T-cell (primary cell): ENCODE results near the gene DAO. TPM values are rescaled to one million over a fixed set of nuclear protein-coding genes. Genes with fewer than 3 reads are reported as not detected.

Experiments used
- ATAC-seq, 4 experiments: fragments of 200-7000 bp in 3 of 4; fragments of 150-1000 bp in 1 of 4; cut with Tn5 transposase; replicated peaks in 1 of 4; 1 replicate in 3 of 4; 2 replicates in 1 of 4; pipeline ENCODE4 v1.10.0; 2021; ENCODE audit warnings: moderate library complexity in 3 of 4, mild to moderate bottlenecking in 2 of 4, moderate number of reproducible peaks in 1 of 4
- CTCF ChIA-PET, 2 donors: fragments of 300-600 bp; sonication (Branson Sonifier 250); formaldehyde crosslinking; loops; one replicate each; lab custom pipeline; 2022; ENCODE audit warnings: antibody characterized with exemption in 2 of 2; lab: Charles Lee
- POLR2A ChIA-PET, 2 donors: fragments of 300-600 bp; sonication (Branson Sonifier 250); formaldehyde crosslinking; loops; one replicate each; lab custom pipeline; 2022; ENCODE audit warnings: antibody characterized with exemption in 2 of 2; lab: Charles Lee
- DNase-seq, 35 experiments: peaks; one replicate each; pipeline versions ENCODE4 v3.0.0 to v3.0.0-alpha.2; 2013 to 2023
- H3K27ac ChIP-seq: one replicate; pipeline ENCODE4 v1.5.1; 2013; ENCODE audit warnings: low read length
- H3K27me3 ChIP-seq, 2 experiments: replicated peaks in 1 of 2; 1 replicate in 1 of 2; 2 replicates in 1 of 2; pipeline versions ENCODE4 v1.6.1 to v1.7.0; 2013; ENCODE audit warnings: low read length in 1 of 2, mixed read lengths in 1 of 2; ENCODE audit not compliant: control insufficient read depth in 2 of 2, insufficient read depth in 2 of 2; ENCODE audit errors: extremely low read depth in 1 of 2
- H3K36me3 ChIP-seq, 2 donors: 1 replicate in 1 of 2; 2 replicates in 1 of 2; pipeline versions ENCODE4 v1.6.1 to v1.7.0; 2013; ENCODE audit warnings: low read length in 1 of 2; ENCODE audit not compliant: control insufficient read depth in 2 of 2, insufficient read depth in 1 of 2; ENCODE audit errors: extremely low read depth in 1 of 2
- H3K4me1 ChIP-seq, 2 experiments: 1 replicate in 1 of 2; 2 replicates in 1 of 2; pipeline versions ENCODE4 v1.6.1 to v1.7.0; 2013; ENCODE audit warnings: low read length in 2 of 2, mixed read lengths in 1 of 2; ENCODE audit not compliant: insufficient read depth in 2 of 2, control insufficient read depth in 1 of 2; ENCODE audit errors: extremely low read depth in 1 of 2
- H3K4me3 ChIP-seq, 2 donors: 1 replicate in 1 of 2; 2 replicates in 1 of 2; pipeline versions ENCODE4 v1.5.1 to v1.7.0; 2013; ENCODE audit warnings: mild to moderate bottlenecking in 2 of 2, low read length in 1 of 2, moderate library complexity in 1 of 2; ENCODE audit not compliant: control insufficient read depth in 1 of 2; ENCODE audit errors: extremely low read depth in 1 of 2
- H3K9me3 ChIP-seq: 2 replicates; pipeline ENCODE4 v1.7.0; 2013
- H3K27ac Mint-ChIP-seq, 2 donors: one replicate each; pipeline ENCODE4 v1.8.0; 2020 to 2021; ENCODE audit warnings: mild to moderate bottlenecking in 2 of 2, mixed read lengths in 2 of 2
- H3K27me3 Mint-ChIP-seq, 2 donors: one replicate each; pipeline ENCODE4 v1.8.0; 2021 to 2022; ENCODE audit warnings: mixed read lengths in 2 of 2
- H3K36me3 Mint-ChIP-seq: one replicate; pipeline ENCODE4 v1.8.0; 2021; ENCODE audit warnings: mixed read lengths
- H3K4me1 Mint-ChIP-seq, 3 donors: one replicate each; pipeline ENCODE4 v1.8.0; 2020 to 2022; ENCODE audit warnings: mixed read lengths in 3 of 3, mild to moderate bottlenecking in 1 of 3
- H3K4me3 Mint-ChIP-seq, 3 donors: one replicate each; pipeline ENCODE4 v1.8.0; 2020 to 2022; ENCODE audit warnings: mild to moderate bottlenecking in 3 of 3, mixed read lengths in 3 of 3, moderate library complexity in 3 of 3
- H3K9me3 Mint-ChIP-seq, 3 donors: one replicate each; pipeline ENCODE4 v1.8.0; 2020 to 2022; ENCODE audit warnings: mixed read lengths in 3 of 3
- WGBS: methylation state at CpG from one replicate; pipeline ENCODE4 v1.1.5; 2013; ENCODE audit warnings: missing lambda C conversion rate; ENCODE audit not compliant: insufficient coverage; 5-methylcytosine and 5-hydroxymethylcytosine counted together
- total RNA-seq, 35 experiments: library from RNA in 6 of 35; stranded (reverse) in 6 of 35; fragments of 120-200 nt in 1 of 35; gene quantifications; one replicate each; pipeline versions ENCODE4 v1.2.1 to v1.2.4 and lab custom pipeline; 2013 to 2026

DAO gene
- total RNA-seq, 5 donors from 2014 or later (not counting 1 experiment from before 2014, with no cell fraction given), result not detected

GRCh38 chr12:108914121-108914531 lies 34.2 kb downstream of the DAO start:
- Histone ChIP-seq H3K27ac (no peak overlapping the region), H3K9me3 (no peaks in the 10 kb centered on the region), H3K36me3 (no peaks in the 10 kb centered on the region), H3K4me3 (no peak overlapping the region), H3K4me1 (no peaks in the 10 kb centered on the region), H3K27me3 (peaks cover 0 to 16% of the 10 kb centered on the region in 2 experiments)
- H3K4me1 Mint-ChIP-seq, result peaks cover 0 to 6% (median 0%) of the 10 kb centered on the region in 3 donors
- no peaks in the 10 kb centered on the region for H3K9me3 Mint-ChIP-seq
- 21% methylated on average over 2 of the region's 4 CpGs for WGBS
- DNase-seq (no peak), ATAC-seq (no peak)
- POLR2A ChIA-PET, result no interaction called here
- CTCF ChIA-PET, result no interaction called here
- H3K27me3 Mint-ChIP-seq, result no peaks in the 10 kb centered on the region
- H3K36me3 Mint-ChIP-seq, result no peaks in the 10 kb centered on the region
- no peak overlapping the region for H3K27ac Mint-ChIP-seq
- no peak overlapping the region for H3K4me3 Mint-ChIP-seq

- Mint-ChIP-seq H3K27ac (no peak overlapping the region), H3K36me3 (no peaks in the 10 kb centered on the region), H3K4me3 (no peak overlapping the region), H3K27me3 (no peaks in the 10 kb centered on the region), H3K4me1 (peaks cover 0 to 6% (median 0%) of the 10 kb centered on the region in 3 donors), H3K9me3 (peaks cover 0 to 3% (median 0%) of the 10 kb centered on the region in 3 donors)
- CTCF ChIA-PET, result no interaction called here
- 86% methylated on average over 11 of the region's 15 CpGs for WGBS
- POLR2A ChIA-PET, result no interaction called here
- DNase-seq (no peak), ATAC-seq (no peak)
- Histone ChIP-seq H3K27ac (no peak overlapping the region), H3K4me1 (no peaks in the 10 kb centered on the region), H3K9me3 (no peaks in the 10 kb centered on the region), H3K27me3 (peaks cover 0 to 17% of the 10 kb centered on the region in 2 experiments), H3K36me3 (no peaks in the 10 kb centered on the region), H3K4me3 (no peak overlapping the region)
Observed at GRCh38 chr12:108915632-108916133, 35.8 kb downstream of the DAO start.

GRCh38 chr12:108916336-108916735 lies 36.4 kb downstream of the DAO start:
- H3K36me3 ChIP-seq, result no peaks in the 10 kb centered on the region
- H3K4me3 Mint-ChIP-seq, result no peak overlapping the region
- H3K27ac ChIP-seq, result no peak overlapping the region
- H3K36me3 Mint-ChIP-seq, result no peaks in the 10 kb centered on the region
- whole genome bisulfite sequencing, result 20% methylated on average over 1 of the region's 5 CpGs
- peaks cover 0 to 3% of the 10 kb centered on the region in 2 donors for H3K27me3 Mint-ChIP-seq
- H3K4me1 ChIP-seq, result no peaks in the 10 kb centered on the region
- H3K9me3 ChIP-seq, result no peaks in the 10 kb centered on the region
- peaks cover 0 to 17% of the 10 kb centered on the region in 2 experiments for H3K27me3 ChIP-seq
- H3K9me3 Mint-ChIP-seq, result peaks cover 0 to 3% (median 0%) of the 10 kb centered on the region in 3 donors
- DNase-seq, result no peak
- peaks cover 0 to 6% (median 0%) of the 10 kb centered on the region in 3 donors for H3K4me1 Mint-ChIP-seq
- ChIA-PET CTCF (interaction anchor here in 1 of 2 donors (0.6 kb wide), 1 partner anchor 42 kb away, joined by 3 read pairs; no protein-coding TSS in a partner anchor), POLR2A (no interaction called here)
- H3K4me3 ChIP-seq, result no peak overlapping the region
- no peak for ATAC-seq
- no peak overlapping the region for H3K27ac Mint-ChIP-seq

GRCh38 chr12:108918206-108918605 lies 38.3 kb downstream of the DAO start:
- ATAC-seq, result no peak
- Histone ChIP-seq H3K9me3 (no peaks in the 10 kb centered on the region), H3K36me3 (no peaks in the 10 kb centered on the region), H3K27ac (no peak overlapping the region), H3K4me3 (no peak overlapping the region), H3K27me3 (peaks cover 0 to 20% of the 10 kb centered on the region in 2 experiments), H3K4me1 (no peaks in the 10 kb centered on the region)
- H3K9me3 Mint-ChIP-seq, result peaks cover 0 to 3% (median 0%) of the 10 kb centered on the region in 3 donors
- no peak for DNase-seq
- H3K27me3 Mint-ChIP-seq, result peaks cover 0 to 4% of the 10 kb centered on the region in 2 donors
- H3K4me1 Mint-ChIP-seq, result peaks cover 0 to 6% (median 0%) of the 10 kb centered on the region in 3 donors
- H3K36me3 Mint-ChIP-seq, result no peaks in the 10 kb centered on the region
- ChIA-PET CTCF (interaction anchor here in 1 of 2 donors (0.5 kb wide), 1 partner anchor 54 kb away, joined by 3 read pairs; no protein-coding TSS in a partner anchor), POLR2A (no interaction called here)
- no CpG with 5 or more reads among the region's 2 CpGs for WGBS
- no peak overlapping the region for H3K4me3 Mint-ChIP-seq
- H3K27ac Mint-ChIP-seq, result no peak overlapping the region

- H3K36me3 Mint-ChIP-seq, result no peaks in the 10 kb centered on the region
- peaks cover 0 to 3% (median 3%) of the 10 kb centered on the region in 3 donors for H3K9me3 Mint-ChIP-seq
- Histone ChIP-seq H3K27me3 (peaks cover 0 to 18% of the 10 kb centered on the region in 2 experiments), H3K9me3 (no peaks in the 10 kb centered on the region), H3K4me3 (no peak overlapping the region), H3K36me3 (no peaks in the 10 kb centered on the region), H3K4me1 (no peaks in the 10 kb centered on the region), H3K27ac (no peak overlapping the region)
- ATAC-seq (no peak), DNase-seq (no peak)
- peaks cover 0 to 4% of the 10 kb centered on the region in 2 donors for H3K27me3 Mint-ChIP-seq
- POLR2A ChIA-PET, result no interaction called here
- H3K4me1 Mint-ChIP-seq, result peaks cover 0 to 1% (median 0%) of the 10 kb centered on the region in 3 donors
- no peak overlapping the region for H3K27ac Mint-ChIP-seq
- CTCF ChIA-PET, result no interaction called here
- no peak overlapping the region for H3K4me3 Mint-ChIP-seq
- 92% methylated on average over 3 of the region's 3 CpGs for WGBS
Observed at GRCh38 chr12:108918960-108919642, 39.2 kb downstream of the DAO start.

GRCh38 chr12:108921946-108922345 lies 42.1 kb downstream of the DAO start:
- CTCF ChIA-PET, result interaction anchor here in 1 of 2 donors (0.5 kb wide), 1 partner anchor 45 kb away, joined by 6 read pairs; no protein-coding TSS in a partner anchor
- no peak for ATAC-seq

More at GRCh38 chr12:108921946-108922345, 42.1 kb downstream of the DAO start:
- Histone ChIP-seq H3K27me3 (peaks cover 0 to 7% of the 10 kb centered on the region in 2 experiments), H3K36me3 (no peaks in the 10 kb centered on the region), H3K9me3 (no peaks in the 10 kb centered on the region), H3K4me3 (no peak overlapping the region), H3K4me1 (no peaks in the 10 kb centered on the region), H3K27ac (no peak overlapping the region)
- Mint-ChIP-seq H3K4me3 (no peak overlapping the region), H3K27me3 (peaks cover 0 to 7% of the 10 kb centered on the region in 2 donors), H3K4me1 (no peaks in the 10 kb centered on the region), H3K9me3 (peaks cover 0 to 3% (median 3%) of the 10 kb centered on the region in 3 donors), H3K27ac (no peak overlapping the region), H3K36me3 (no peaks in the 10 kb centered on the region)
- 67% methylated on average over 1 of the region's 3 CpGs for WGBS
- POLR2A ChIA-PET, result no interaction called here
- no peak for DNase-seq
